Keratinocyte (primary cell): Measurements from ENCODE around the gene RBSN.

Experiments used
- CTCF ChIP-seq, 3 experiments: IDR thresholded peaks in 1 of 3; conservative IDR thresholded peaks in 1 of 3; optimal IDR thresholded peaks in 1 of 3; 2 replicates in 2 of 3; 3 replicates in 1 of 3; pipeline versions ENCODE3 to v1.5.1; 2011; ENCODE audit warnings: low read length in 3 of 3, mild to moderate bottlenecking in 3 of 3, moderate library complexity in 2 of 3, control low read depth in 1 of 3, inconsistent platforms in 1 of 3; ENCODE audit not compliant: insufficient read depth in 2 of 3; ENCODE audit errors: extremely low read depth in 1 of 3
- EZH2 ChIP-seq: IDR thresholded peaks from one replicate; pipeline ENCODE4 v1.6.1; 2012; ENCODE audit warnings: inconsistent platforms, mild to moderate bottlenecking, low read length, moderate library complexity

GRCh38 chr3:15040844-15041243, 58.1 kb downstream of the RBSN start:
- TF ChIP-seq CTCF (optimal IDR thresholded peaks at IDR 0.05 in 1 of 3, IDR thresholded peaks at IDR 0.05 in 1 of 3, conservative IDR thresholded peaks at IDR 0.05 in 1 of 3; ENCODE audit: extremely low read depth in 1 of 3, insufficient read depth in 2 of 3, low read length in 3 of 3), result no peak
- no peak for TF ChIP-seq EZH2
